Panc1 (cell line): ENCODE measurements around the gene VIM. TPM values are rescaled to one million over a fixed set of nuclear protein-coding genes. Genes with fewer than 3 reads are reported as not detected.

ENCODE experiments used
- ATAC-seq: fragments of 200-7000 bp; cut with Tn5 transposase; 2 replicates; pipeline ENCODE4 v1.9.1; 2020; ENCODE audit warnings: mild to moderate bottlenecking, moderate library complexity
- BruUV-seq: library from RNA; stranded (reverse); fragments of 400-500 nt; replicated peaks from 2 replicates; lab custom pipeline; 2021; lab: Mats Ljungman, UMichigan
- CTCF ChIA-PET: fragments of 300-600 bp; sonication (Branson Sonifier 250); formaldehyde crosslinking; loops from one replicate; lab custom pipeline; 2022; ENCODE audit warnings: antibody characterized with exemption; lab: Charles Lee
- POLR2A ChIA-PET: fragments of 300-600 bp; sonication (Branson Sonifier 250); formaldehyde crosslinking; loops from one replicate; lab custom pipeline; 2022; ENCODE audit warnings: antibody characterized with exemption; lab: Charles Lee
- DNase-seq: peaks from one replicate; pipeline ENCODE4 v3.0.0-alpha.2; 2010; ENCODE audit warnings: low read depth, low spot score
- H3K27ac ChIP-seq: 2 replicates; pipeline ENCODE4 v1.5.1; 2011; ENCODE audit warnings: mild to moderate bottlenecking, low read length, inconsistent platforms
- H3K27me3 ChIP-seq: fragments of 200-500 bp; sonication (Bioruptor generic); 2 replicates; pipeline ENCODE4 v1.6.0; 2014; ENCODE audit warnings: low read length, inconsistent platforms; ENCODE audit not compliant: control insufficient read depth, insufficient read depth
- H3K36me3 ChIP-seq: fragments of 200-500 bp; sonication (Bioruptor generic); 2 replicates; pipeline ENCODE4 v1.5.1; 2014; ENCODE audit warnings: inconsistent platforms, mild to moderate bottlenecking, low read length, moderate library complexity; ENCODE audit not compliant: control insufficient read depth, insufficient read depth
- H3K4me1 ChIP-seq: 2 replicates; pipeline ENCODE4 v1.5.1; 2011; ENCODE audit warnings: inconsistent platforms, mild to moderate bottlenecking, low read length, moderate library complexity; ENCODE audit not compliant: control insufficient read depth, insufficient read depth
- H3K4me3 ChIP-seq, 2 experiments: 2 replicates each; pipeline ENCODE4 v1.5.1; 2011 to 2012; ENCODE audit warnings: low read depth in 2 of 2, low read length in 2 of 2, mild to moderate bottlenecking in 2 of 2, inconsistent platforms in 1 of 2, moderate library complexity in 1 of 2
- H3K9me3 ChIP-seq: fragments of 200-500 bp; sonication (Bioruptor generic); 2 replicates; pipeline ENCODE4 v1.5.1; 2014; ENCODE audit warnings: low read depth, mild to moderate bottlenecking, inconsistent platforms, low read length, moderate library complexity; ENCODE audit not compliant: control insufficient read depth, insufficient read depth
- POLR2AphosphoS5 ChIP-seq: IDR thresholded peaks from 2 replicates; pipeline ENCODE4 v1.6.1; 2012; ENCODE audit warnings: mild to moderate bottlenecking, low read depth, low read length, moderate library complexity
- REST ChIP-seq, 2 experiments: IDR thresholded peaks; 2 replicates each; pipeline ENCODE4 v1.6.1; 2011 to 2012; ENCODE audit warnings: low read depth in 2 of 2, control low read depth in 1 of 2, low read length in 1 of 2, mild to moderate bottlenecking in 1 of 2, moderate library complexity in 1 of 2; ENCODE audit not compliant: insufficient read depth in 1 of 2
- SIN3A ChIP-seq: IDR thresholded peaks from 2 replicates; pipeline ENCODE4 v1.6.1; 2012; ENCODE audit warnings: low read depth, mild to moderate bottlenecking, low read length, moderate library complexity, borderline replicate concordance; ENCODE audit not compliant: insufficient read depth
- TCF7L2 ChIP-seq: IDR thresholded peaks from 2 replicates; pipeline ENCODE4 v1.6.1; 2011; ENCODE audit warnings: mild to moderate bottlenecking, low read depth, low read length, inconsistent platforms
- in situ Hi-C: cut with HindIII; loops from 2 replicates; pipeline ENCODE4 v1.10.0; 2016; ENCODE audit warnings: low sequenced_read_pairs, low pct_unique_long_range_greater_than_20kb
- intact Hi-C: fragments of 100-400 bp; cut with micrococcal nuclease; formaldehyde crosslinking; loops from one replicate; pipeline ENCODE4 v1.10.0; 2022; ENCODE audit not compliant: unreplicated experiment
- total RNA-seq: library from RNA; stranded (reverse); gene quantifications from one replicate; pipeline ENCODE4 v1.2.1, GENCODE V29; 2021; ENCODE audit not compliant: unreplicated experiment
- TF ChIP-seq, protein P1 (sequence below): fragments of 450-650 bp; IDR thresholded peaks from 2 replicates; pipeline ENCODE4 v1.5.1; 2017; ENCODE audit warnings: mild to moderate bottlenecking

Gene VIM
- total RNA-seq, 1 experiment from 2014 or later, result 3,436 TPM

- in situ Hi-C loops (no loop called here), intact Hi-C loops (no loop called here)
- Histone ChIP-seq H3K4me3 (no peak overlapping the region), H3K27ac (peak overlapping the region; percentile 99), H3K4me1 (peaks cover 25% of the 10 kb centered on the region), H3K36me3 (no peaks in the 10 kb centered on the region), H3K27me3 (no peaks in the 10 kb centered on the region), H3K9me3 (no peaks in the 10 kb centered on the region)
- POLR2A ChIA-PET, result no interaction called here
- BruUV-seq, result no TSS peak
- no peak for ATAC-seq
- CTCF ChIA-PET, result interaction anchor here (0.6 kb wide), 1 partner anchor 312 kb away, joined by 3 read pairs; no protein-coding TSS in a partner anchor
- DNase-seq, result no peak
- TF ChIP-seq REST (IDR thresholded peaks at IDR 0.05; ENCODE audit: insufficient read depth in 1 of 2, low read depth in 2 of 2, low read length in 1 of 2) (no peak), SIN3A (no peak)
- TF ChIP-seq, protein P1, sequence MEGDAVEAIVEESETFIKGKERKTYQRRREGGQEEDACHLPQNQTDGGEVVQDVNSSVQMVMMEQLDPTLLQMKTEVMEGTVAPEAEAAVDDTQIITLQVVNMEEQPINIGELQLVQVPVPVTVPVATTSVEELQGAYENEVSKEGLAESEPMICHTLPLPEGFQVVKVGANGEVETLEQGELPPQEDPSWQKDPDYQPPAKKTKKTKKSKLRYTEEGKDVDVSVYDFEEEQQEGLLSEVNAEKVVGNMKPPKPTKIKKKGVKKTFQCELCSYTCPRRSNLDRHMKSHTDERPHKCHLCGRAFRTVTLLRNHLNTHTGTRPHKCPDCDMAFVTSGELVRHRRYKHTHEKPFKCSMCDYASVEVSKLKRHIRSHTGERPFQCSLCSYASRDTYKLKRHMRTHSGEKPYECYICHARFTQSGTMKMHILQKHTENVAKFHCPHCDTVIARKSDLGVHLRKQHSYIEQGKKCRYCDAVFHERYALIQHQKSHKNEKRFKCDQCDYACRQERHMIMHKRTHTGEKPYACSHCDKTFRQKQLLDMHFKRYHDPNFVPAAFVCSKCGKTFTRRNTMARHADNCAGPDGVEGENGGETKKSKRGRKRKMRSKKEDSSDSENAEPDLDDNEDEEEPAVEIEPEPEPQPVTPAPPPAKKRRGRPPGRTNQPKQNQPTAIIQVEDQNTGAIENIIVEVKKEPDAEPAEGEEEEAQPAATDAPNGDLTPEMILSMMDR, result peak; percentile 7; the same call in 1 of the 2 replicates
Observed at GRCh38 chr10:17202999-17203398, 25.0 kb upstream of the VIM start.

DNA sequence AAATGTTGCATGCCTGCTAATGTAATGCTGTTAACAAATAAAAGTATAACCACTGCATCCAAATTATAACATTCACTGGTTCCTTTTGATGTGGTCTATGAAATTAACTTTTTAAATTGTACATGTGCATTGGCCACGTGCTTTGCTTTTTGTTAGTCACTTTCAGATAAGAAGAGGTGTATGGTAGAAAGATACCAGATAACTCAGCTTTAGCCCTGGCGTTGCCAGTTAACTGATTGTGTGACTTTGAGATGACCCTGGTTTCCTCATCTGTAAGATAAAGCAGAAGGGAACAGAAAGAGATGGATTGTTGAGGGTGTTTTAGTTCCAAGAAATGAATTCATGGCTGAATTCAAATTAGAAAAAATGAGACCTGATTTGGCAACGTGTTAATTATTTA lies 24.6 kb upstream of the VIM start:
- Histone ChIP-seq H3K4me3 (no peak overlapping the region), H3K4me1 (peaks cover 27% of the 10 kb centered on the region), H3K27ac (peak overlapping the region; percentile 99), H3K36me3 (no peaks in the 10 kb centered on the region), H3K27me3 (no peaks in the 10 kb centered on the region), H3K9me3 (no peaks in the 10 kb centered on the region)
- ChIA-PET POLR2A (no interaction called here), CTCF (no interaction called here)
- TF ChIP-seq, protein P1, result no peak
- TF ChIP-seq POLR2AphosphoS5 (no peak), TCF7L2 (no peak)
- in situ Hi-C loops (no loop called here), intact Hi-C loops (no loop called here)
- ATAC-seq (no peak), DNase-seq (no peak)
- no TSS peak for BruUV-seq
